Medulla oblongata (tissue), 1 donor: ENCODE measurements around the gene EPS8L2.
A peak's percentile ranks its signal among the peaks of the same experiment; 100 is the strongest.

Experiments
- DNase-seq: peaks from one replicate; pipeline ENCODE4 v3.0.0-alpha.2; 2015; ENCODE audit errors: extremely low spot score

EPS8L2 gene

DNA sequence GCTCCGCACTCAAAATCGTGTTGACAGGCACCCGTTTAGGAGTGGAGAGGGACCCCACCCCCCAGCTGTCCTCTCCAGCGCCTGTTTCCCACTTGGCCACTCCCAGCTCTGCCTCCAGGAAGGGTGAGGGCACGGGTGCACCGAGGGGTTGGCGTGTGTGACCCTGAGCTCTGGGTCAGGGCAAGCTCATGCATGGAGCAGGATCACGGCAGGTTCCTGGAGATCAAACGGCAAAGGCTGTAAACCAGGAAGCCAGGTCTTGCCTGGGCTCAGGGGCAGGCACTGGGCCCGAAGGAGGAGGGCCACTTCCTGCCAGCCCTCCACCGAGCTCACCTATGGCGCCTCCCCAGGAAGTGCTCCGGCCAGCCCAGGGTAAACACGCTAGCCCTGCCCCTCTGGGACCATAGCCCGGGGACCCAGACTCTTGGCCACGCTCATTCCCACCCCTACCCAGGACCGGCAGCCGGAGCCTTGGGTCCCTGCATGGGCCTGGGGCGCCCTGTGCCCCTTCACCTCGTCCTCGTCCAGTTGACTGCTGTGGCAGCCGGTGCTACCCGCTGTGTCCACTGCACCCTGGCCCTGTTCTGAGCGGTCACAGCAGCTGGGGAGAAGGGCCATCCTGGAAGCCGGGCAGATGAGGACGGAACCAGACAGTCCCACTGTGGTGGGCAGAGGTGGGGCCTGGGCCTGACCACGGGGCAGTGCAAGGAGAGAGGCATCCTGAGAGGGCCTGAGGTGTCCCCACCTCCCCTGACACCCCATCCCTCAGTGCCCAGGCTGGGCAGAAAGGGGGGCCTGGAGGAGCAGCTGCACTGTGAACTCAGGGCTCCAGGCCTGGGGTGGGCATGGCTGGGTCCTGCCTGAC, 1.0 kb upstream of the EPS8L2 start:
- no peak for DNase-seq

DNA sequence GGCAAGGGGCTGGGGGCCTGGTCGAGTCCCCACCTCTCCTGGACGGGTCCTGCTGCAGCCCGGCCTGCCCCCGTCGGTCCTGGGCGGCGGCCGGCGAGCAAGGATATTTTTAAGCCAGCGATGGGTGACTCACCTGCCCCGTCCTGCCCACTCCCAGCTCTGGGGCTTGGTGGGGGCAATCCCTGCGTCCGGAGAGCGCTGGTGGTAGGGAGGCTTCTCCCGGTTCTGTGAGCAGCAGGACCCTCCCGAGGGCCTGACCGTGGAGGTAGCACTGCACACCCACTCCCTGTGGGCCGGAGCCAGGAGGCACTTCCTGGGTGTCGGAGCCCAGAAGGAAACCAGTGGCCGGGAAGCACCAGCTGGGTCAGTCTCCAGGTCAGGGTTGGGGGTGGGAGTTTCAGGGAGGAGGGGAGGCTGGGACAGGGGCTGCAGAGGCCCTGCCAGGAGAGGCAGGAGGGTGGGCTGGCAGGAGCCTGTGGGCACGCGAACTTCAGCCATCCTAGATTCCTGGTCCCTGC, 467 bp downstream of the EPS8L2 start:
- no peak for DNase-seq

DNA sequence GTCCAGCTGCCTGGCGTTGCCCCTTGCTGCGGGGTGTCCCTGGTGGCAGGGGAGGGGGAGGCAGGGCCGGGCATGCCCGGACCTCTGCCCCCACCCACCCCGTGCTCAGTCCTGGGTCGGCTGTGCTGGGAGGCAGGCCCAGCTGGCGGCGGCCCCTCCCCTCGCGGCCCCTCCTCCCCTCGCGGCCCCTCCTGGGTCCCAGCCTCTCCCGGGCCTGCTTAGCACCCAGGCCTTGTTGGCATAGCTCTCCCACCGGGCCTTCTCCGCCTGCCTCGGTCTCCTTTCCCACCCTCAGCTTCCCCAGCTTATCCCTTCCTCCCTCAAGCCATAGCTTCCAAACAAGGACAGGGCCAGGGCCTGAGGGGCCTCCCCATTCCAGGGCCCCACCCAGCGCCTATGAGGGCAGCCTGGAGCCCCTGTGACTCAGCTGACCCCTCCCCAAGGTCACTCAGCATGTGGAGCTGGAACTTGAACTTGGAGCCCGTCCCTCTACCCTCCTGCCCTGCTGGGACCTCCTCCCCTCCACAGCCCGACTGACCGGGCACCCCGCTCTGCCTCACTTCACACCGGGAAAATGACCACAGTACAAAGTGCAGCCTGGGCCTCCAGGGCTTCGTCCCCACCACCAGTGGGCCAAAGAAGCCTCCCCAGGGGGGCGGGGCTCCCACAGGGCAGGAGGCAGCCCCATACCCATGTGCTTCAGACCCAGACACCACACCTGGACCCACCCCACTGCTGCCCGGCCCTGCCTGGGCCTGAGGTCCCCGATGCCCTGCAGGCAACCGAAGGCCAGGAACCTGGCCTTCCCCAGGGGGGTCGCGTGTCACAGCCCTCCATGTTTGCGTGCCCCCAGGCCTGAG, 1.2 kb downstream of the EPS8L2 start:
- peak; percentile 22 for DNase-seq

DNA sequence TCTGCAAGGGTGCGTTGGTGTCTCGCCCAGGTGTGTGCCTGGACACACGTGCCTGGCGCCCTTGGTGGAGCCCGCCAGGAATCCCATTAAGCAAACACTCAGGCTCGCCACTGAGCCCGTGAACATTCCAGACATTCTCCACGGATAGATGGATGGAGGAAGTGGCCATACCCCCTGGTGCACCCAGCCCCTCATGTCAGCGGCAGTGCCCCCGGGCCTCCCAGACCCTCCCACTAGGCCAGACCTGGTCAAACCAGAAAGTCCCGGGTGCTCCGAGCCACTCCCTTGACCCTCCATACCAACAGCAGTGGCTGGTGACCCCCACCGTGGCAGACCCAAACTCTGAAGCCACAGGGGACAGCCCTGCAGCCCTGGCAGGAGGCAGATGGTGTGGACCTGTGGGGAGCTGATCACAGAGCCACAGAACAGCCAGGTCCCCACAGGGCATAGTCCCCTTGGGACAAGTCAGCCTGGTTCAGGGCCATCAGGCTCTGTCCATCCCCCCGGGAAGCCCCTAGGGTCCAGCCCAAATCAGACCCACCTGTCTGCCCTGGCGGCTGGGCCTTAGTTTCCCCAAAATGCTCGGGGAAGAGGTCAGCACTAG, 1.9 kb downstream of the EPS8L2 start:
- DNase-seq, result no peak

DNA sequence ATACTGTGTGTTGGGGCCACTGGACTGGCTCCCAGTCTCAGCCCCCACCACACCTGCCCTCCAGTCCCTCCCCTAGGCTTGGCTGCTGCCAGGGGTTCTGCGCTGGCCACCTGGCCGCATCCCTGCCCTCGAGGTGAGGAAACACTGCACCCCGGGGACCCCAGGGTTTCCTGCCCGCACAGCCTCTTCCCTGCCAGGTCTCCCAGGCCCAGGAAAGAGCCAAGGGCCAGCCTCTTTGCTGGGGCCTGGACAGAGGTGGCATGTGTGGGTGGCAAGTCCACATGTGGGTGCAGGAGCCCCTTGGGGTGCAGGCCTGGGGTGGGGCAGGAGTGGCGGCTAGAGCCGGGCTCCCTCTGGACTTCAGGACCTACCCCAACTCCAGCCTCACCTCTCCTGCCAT, 2.5 kb downstream of the EPS8L2 start:
- DNase-seq, result no peak

DNA sequence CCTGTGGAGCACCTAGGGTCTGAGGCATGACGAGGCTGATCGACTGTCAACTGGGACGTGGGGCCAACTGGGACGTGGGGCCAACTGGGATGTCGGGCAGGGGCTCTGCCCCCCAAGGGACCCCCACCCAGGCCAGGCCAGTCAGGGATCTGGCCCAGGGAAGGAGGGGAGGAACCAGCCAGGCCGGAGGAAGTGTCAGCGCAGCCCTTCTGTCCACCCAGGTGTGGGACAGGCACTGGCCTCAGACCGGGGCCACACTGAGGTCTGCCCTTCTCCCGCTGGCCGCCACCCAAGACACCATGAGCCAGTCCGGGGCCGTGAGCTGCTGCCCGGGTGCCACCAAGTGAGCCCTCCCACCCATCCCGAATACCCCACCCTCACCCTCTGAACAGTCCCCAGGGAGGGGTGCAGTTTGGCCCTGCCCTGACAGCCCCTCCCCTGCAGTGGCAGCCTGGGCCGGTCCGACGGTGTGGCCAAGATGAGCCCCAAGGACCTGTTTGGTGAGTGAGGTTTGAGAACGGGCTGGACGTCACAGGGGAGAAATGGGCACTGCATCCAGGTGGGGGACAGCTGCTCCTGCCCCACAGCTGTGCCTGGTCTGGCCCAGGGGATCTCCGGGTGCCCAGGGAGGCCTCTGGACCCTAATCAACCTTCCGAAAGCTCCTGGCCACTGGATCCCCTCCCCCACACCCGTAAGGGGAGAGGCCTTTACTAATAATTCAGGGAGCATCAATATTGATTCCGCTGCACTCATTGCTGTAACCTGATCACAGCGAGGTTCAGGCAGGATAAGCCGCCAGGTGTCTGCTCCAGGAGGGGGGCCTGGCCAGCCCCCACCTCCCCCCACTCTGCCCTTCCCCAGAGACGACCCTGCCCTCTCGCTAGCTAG, 3.3 kb downstream of the EPS8L2 start:
- no peak for DNase-seq

DNA sequence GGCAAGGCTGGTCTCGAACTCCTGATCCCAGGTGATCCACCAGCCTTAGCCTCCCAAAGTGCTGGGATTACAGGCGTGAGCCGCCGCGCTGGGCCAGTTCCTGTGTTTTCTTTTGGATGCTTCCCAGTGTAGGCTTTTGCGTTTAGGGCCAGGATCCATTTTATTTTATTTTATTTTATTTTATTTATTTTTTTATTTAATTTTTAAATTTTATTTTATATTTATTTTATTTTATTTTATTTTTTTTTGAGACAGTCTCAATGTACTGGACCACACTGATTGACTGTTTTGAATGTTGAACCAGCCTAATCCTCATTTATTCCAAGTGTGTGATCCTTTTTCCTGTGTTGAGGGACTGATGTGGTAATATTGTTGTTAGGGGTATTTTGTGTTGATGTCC, 8.4 kb downstream of the EPS8L2 start:
- no peak for DNase-seq

DNA sequence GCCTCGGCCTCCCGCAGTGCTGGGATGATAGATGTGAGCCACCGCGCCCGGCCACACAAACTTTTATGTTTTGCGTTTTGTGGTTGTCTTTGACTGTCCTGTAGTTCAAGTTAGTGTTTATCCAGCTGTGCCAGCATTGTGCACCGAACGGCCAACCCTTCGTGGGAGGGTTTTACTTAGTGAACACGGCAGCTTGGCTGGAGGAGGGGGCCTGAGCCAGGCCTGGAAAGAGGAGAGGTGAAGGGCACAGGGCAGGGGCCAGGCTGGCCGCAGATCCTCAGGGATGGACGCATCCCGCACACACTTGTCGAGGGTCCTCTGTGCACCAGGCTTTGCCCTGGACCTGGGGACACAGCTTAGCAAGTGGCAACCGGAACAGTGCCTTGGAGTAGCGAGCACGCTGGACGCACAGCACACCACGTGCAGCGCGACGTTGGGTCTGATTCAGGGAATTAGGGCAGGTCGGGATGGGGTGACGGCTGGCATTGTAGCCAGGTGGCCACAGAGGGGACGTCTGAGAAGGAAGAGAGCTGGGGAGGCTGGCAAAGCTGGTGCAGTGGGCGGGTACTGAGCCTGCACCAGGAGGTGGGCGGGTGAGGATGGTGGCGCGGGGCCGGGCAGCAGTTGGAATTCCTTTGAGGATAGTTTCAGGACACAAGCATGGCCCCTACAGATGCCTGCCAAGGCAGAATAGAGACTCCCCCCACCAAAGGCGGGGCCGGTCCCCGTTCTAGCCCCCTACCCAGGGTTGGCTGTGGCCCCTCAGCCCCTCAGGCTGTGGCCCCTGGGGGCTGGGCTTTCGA, 13.4 kb downstream of the EPS8L2 start:
- no peak for DNase-seq

DNA sequence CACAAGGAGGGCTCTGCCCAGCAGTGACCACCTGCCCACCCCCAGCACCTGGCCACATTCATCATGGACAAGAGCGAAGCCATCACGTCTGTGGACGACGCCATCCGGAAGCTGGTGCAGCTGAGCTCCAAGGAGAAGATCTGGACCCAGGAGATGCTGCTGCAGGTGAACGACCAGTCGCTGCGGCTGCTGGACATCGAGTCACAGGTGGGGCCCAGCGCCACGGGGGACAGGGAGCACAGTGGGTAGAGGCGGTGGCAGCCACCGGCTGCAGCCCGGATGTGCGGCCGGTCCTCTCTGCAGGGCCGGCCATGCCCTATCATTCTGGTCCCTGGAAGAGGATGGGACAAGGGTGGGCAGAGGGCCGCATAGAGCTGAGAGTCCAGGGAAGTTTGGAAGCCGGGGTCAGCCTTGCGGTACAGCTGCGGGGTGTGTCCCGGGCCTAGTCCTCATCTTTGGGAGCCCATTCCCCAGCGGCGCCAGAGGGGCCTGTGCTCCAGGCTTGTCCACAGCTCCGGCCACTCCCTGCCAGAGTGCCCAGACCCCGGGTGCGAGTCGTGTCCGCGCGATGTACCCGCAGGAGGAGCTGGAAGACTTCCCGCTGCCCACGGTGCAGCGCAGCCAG, 14.1 kb downstream of the EPS8L2 start:
- no peak for DNase-seq

DNA sequence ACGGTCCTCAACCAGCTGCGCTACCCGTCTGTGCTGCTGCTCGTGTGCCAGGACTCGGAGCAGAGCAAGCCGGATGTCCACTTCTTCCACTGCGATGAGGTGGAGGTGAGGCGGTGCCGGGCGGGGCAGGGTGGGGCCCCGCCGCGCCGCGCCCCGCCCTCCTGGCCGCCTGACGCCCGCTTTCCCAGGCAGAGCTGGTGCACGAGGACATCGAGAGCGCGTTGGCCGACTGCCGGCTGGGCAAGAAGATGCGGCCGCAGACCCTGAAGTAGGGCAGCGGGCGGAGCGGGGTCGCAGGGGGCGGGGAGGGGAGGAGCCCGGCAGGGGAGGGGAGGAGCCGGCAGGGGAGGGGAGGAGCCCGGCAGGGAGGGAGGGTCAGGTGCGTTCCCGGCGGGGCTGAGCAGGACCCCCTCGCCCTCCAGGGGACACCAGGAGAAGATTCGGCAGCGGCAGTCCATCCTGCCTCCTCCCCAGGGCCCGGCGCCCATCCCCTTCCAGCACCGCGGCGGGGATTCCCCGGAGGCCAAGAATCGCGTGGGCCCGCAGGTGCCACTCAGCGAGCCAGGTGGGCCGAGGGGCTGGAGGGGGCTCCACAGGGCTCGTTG, 14.7 kb downstream of the EPS8L2 start:
- no peak for DNase-seq

DNA sequence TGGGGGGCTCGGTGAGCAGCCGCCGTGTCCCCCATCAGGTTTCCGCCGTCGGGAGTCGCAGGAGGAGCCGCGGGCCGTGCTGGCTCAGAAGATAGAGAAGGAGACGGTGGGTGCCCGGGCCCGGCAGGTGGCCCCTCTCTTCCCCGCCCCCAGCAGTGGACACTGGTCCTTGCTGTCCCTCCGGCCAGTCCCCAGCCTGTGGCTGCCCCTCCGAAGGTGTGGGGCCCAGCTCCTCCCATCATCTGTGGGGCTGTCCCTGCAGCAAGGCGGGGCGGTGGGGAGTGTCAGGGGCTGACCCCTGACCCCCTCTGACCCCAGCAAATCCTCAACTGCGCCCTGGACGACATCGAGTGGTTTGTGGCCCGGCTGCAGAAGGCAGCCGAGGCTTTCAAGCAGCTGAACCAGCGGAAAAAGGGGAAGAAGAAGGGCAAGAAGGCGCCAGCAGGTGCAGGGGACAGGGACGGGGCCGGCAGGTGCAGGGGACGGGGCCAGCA, 15.3 kb downstream of the EPS8L2 start:
- DNase-seq, result no peak

DNA sequence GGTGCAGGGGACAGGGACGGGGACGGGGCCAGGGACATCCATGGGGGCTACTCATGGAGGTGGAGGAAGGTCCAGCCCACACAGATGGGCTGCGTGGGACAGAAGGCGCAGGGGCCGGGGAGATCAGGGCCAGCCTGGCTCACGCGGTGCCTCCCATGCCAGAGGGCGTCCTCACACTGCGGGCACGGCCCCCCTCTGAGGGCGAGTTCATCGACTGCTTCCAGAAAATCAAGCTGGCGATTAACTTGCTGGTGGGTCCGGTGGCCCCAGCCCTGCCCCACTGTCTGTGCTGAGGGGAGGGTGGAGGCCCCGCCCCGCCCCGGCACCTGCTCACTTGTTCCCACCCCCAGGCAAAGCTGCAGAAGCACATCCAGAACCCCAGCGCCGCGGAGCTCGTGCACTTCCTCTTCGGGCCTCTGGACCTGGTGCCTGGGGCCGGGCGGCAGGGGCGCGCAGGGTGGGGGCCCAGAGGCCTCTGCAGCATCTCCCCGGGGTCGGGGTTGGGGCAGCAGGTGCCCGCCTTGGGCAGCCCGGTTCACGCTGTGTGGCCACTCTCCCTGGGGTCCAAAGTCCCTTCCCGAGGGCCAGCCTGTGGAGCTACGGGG, 15.8 kb downstream of the EPS8L2 start:
- no peak for DNase-seq

DNA sequence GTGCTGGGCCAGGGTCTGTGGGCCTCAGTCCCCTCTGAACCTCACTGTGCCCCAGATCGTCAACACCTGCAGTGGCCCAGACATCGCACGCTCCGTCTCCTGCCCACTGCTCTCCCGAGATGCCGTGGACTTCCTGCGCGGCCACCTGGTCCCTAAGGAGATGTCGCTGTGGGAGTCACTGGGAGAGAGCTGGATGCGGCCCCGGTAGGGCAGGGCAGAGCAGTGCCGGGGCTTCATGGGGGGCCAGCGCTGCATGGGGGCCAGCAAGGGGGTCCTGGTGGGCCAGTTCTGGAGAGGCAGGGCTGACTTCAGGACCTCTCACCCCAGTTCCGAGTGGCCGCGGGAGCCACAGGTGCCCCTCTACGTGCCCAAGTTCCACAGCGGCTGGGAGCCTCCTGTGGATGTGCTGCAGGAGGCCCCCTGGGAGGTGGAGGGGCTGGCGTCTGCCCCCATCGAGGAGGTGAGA, 16.3 kb downstream of the EPS8L2 start:
- no peak for DNase-seq

DNA sequence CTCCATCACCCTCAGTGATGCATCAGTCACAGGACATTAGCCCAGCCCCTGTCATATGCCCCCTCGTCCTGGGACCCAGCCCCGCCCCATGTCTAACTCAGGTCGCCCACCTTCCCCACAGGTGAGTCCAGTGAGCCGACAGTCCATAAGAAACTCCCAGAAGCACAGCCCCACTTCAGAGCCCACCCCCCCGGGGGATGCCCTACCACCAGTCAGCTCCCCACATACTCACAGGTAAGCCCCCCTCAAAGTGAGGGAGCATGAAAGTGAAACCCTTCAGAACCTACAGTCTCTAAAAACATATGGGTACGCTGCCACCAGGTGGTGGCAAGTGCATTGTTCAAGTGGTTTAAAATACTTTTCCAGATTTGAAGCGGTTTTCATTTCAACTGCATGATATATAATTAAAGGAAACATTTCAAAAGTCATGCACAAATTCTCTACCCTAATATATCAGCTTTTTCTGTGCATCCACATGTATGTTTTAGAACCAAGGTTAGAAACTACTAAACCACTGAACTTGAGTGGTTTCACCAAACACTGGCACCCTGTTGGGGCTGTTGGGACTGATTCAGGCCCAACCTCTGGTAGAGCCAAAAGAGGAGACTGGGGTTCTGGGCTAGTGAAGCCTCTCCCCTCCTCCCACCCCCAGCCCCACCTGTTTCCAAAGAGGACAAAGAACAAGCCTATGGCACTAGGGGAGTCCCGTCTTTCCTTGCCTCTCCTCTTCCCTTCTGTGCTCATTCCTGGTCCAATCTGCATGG, 17.3 kb downstream of the EPS8L2 start:
- peak; percentile 68 for DNase-seq

DNA sequence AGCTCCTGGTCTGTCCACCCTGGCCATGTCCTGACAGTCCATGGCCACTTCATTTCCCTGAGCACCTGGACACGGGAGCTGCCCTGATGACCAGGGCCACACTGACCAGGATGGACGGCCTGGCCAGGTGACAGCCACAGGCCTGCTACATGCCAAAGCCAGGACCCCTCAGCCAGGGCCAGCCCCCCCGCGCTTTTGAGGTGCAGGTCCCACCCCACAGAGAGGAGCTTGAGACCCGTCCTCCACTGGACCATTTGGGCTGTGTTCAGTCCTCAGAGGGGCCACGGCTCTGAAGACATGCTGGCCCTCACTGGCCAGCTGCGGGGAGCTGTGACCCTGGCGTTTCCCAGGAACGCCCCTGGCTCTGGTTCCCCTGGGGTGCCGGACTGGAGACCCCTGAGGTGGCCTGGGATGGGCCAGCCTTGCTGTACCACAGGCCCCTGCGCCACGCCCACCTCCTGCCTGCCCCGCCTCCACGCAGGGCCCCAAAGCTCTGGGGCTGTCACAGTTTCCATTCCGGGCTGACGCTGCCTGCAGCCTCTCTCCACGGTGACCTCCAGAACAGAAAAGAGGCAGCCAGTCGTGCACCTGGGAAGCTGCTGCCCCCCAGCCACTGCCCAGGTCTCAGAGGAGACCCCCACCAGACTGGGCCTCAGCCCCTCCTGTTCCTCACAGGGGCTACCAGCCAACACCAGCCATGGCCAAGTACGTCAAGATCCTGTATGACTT, 18.2 kb downstream of the EPS8L2 start:
- no peak for DNase-seq

DNA sequence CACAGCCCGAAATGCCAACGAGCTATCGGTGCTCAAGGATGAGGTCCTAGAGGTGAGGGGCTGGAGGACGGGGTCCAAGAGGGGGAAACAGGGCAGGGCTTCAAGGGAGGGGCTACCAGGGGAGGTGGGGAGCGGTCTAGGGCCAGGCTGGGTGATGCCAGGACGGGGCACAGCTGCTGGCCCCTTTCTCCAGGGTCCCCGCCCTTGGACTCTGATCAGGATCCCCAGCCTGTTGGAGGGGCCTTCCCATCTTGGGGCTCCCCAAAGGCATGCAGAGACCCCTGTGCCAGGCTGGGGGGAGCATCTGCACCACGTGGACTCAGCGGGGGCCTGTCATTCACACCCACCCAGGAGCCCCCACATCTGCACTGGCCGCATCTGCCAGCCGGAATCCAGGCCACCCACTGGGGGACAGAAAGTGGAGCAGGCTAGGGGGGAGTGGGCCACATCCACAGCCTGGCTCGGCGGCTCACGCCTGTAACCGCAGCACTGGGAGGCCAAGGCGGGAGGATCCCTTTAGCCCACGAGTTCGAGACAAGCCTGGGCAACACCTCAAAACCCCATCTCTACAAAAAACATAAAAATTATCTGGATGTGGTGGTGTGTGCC, 18.9 kb downstream of the EPS8L2 start:
- DNase-seq, result no peak

DNA sequence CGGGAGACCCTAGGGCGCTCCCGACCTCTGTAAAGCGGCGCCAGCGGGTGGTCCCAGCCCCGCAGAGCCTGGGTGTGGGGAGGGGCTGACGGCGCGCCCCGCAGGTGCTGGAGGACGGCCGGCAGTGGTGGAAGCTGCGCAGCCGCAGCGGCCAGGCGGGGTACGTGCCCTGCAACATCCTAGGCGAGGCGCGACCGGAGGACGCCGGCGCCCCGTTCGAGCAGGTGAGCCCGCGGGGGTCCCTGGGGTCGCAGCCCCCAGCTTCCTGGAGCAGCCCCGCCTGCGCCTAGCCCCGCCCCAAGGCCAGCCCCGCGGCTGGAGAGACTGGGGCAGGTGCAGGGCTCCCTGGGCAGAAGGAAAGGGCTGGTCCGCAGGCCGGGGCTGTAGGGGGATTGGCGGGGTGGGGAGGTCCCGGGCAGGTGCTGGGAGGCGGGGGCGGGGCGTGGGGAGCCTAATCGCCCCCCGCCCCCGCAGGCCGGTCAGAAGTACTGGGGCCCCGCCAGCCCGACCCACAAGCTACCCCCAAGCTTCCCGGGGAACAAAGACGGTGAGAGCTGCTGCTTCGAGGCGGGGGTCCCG, 19.7 kb downstream of the EPS8L2 start:
- no peak for DNase-seq
